OCI-M2 (cell line): ENCODE data around the gene MARCHF9.

Experiments
- DNase-seq: peaks from one replicate; lab custom pipeline; 2025; ENCODE audit not compliant: unreplicated experiment; lab: John Stamatoyannopoulos, UW

Gene MARCHF9

GRCh38 chr12:57753756-57754337 lies 1.1 kb upstream of the MARCHF9 start:
- no peak for DNase-seq

- DNase-seq, result no peak
These were observed 221 bp downstream of the MARCHF9 start for GRCh38 chr12:57755194-57755453.

GRCh38 chr12:57755454-57756372 lies 810 bp downstream of the MARCHF9 start:
- DNase-seq, result no peak

- no peak for DNase-seq
These were observed 1.8 kb downstream of the MARCHF9 start for GRCh38 chr12:57756406-57757341.

GRCh38 chr12:57757771-57758170 lies 2.9 kb downstream of the MARCHF9 start:
- DNase-seq, result no peak

GRCh38 chr12:57758552-57759359 lies 3.9 kb downstream of the MARCHF9 start:
- DNase-seq, result no peak

- no peak for DNase-seq
These were observed 4.6 kb downstream of the MARCHF9 start for GRCh38 chr12:57759360-57759980.

- DNase-seq, result no peak
These were observed 5.6 kb downstream of the MARCHF9 start for GRCh38 chr12:57760347-57760982.

- DNase-seq, result no peak
These were observed 6.6 kb downstream of the MARCHF9 start for GRCh38 chr12:57761391-57761998.

- DNase-seq, result no peak
These were observed 7.6 kb downstream of the MARCHF9 start for GRCh38 chr12:57762463-57762862.

GRCh38 chr12:57763881-57764661 lies 9.2 kb downstream of the MARCHF9 start:
- no peak for DNase-seq

- no peak for DNase-seq
These were observed 9.7 kb downstream of the MARCHF9 start for GRCh38 chr12:57764662-57765002.

- no peak for DNase-seq
These were observed 10.2 kb downstream of the MARCHF9 start for GRCh38 chr12:57765003-57765697.

- no peak for DNase-seq
These were observed 11.0 kb downstream of the MARCHF9 start for GRCh38 chr12:57765698-57766463.

GRCh38 chr12:57766464-57767304 lies 11.8 kb downstream of the MARCHF9 start, which contains the start of gene CYP27B1:
CYP27B1 (minus strand) TSS chr12:57767078; CDS start chr12:57767041, 37 bp downstream.
- no peak for DNase-seq

- no peak for DNase-seq
These were observed 12.4 kb downstream of the MARCHF9 start for GRCh38 chr12:57767305-57767698.
